ENCODE measurements around the gene PCK2.
"Not testable (repeated sequence)": the region's sequence is repeated elsewhere in the genome, so short reads cannot be mapped to it uniquely, and the experiment has no call there.

Gene PCK2

DNA sequence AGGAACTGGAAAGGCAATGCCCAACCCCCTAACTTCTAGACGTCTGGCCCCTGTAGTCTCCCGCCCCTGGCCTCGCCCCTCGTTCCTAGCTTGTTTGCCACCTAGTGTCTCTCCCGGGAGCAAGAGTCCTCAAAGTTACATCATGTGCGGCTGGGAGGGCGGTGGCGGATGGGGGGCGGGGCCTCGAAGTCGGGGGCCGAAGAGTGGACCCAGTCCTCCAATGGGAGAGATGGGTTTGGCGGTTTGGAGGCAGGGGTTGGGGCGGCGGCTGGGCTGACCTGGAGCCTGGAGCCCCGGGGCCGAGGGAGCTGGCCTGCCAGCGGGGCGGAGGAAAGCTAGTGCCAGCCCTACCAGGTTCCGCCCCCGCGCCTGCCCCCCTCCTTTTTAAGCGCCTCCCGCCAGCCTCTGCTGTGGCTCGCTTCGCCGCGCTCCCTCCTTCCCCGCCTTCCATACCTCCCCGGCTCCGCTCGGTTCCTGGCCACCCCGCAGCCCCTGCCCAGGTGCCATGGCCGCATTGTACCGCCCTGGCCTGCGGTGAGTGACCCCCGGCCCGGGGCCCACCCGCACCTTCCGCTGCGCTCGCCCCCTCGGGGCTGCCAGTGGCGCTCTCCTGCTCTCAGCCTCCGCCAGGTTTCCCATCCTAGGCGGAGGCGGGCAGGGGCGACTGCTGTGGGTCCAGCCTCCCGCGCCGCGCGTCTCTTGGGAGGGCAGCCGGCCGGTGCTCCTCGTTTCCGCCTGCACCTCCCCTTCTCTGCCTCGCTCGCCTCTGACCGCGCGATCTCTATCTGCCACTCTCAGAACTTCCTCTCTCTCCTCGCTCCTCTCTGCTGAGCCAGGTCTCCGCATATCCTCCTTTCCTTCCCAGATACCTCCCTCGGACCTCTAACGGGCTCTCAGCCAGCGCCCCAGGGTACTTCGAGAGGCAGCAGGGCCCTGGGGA, at the start of gene PCK2:
PCK2 (plus strand) TSS at position 411 of the 940 bp plus-strand sequence; CDS start at position 506, 95 bp downstream.
- peak; percentile 60 to 92 (median 74) for DNase-seq (ENCODE audit: low read depth in 4 of 4, low spot score in 1 of 4)

DNA sequence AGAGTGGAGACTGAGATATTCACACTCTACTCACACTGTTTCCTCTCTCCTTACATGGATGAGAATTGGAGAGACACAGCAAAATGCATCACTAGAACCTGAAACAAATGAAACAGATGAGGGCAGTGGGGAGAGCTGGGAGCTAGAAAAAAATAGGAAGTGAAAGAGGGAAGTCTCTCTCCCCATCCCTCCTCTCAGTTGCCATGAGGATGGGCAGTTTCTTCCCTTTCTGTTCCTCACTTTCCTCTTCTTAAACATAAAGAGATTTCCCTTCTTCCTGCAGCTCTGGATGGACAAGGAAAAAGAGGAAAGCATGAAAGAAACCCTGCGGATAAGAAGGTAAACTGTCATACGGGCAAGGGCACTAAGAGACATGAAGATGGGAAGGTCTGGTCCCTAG, 45.1 kb upstream of the PCK2 start:
- DNase-seq (ENCODE audit: low read depth in 4 of 4, low spot score in 1 of 4) = not testable (repeated sequence)

- DNase-seq (ENCODE audit: low read depth in 4 of 4, low spot score in 1 of 4) = not testable (repeated sequence)
These were observed 43.4 kb upstream of the PCK2 start for GRCh38 chr14:24050753-24051152.

- no peak for DNase-seq (ENCODE audit: low read depth in 4 of 4, low spot score in 1 of 4)
These were observed 42.8 kb upstream of the PCK2 start for GRCh38 chr14:24051176-24051788.

GRCh38 chr14:24051789-24052655, 42.1 kb upstream of the PCK2 start, which contains the start of gene CARMIL3:
Gene CARMIL3 (plus strand): TSS chr14:24052009. CDS start chr14:24052154, 145 bp downstream.
- DNase-seq (ENCODE audit: low read depth in 4 of 4, low spot score in 1 of 4) = peak in 2 of 4 experiments; percentile 37 to 47

- peak in 3 of 4 experiments; percentile 42 to 58 (median 50) for DNase-seq (ENCODE audit: low read depth in 4 of 4, low spot score in 1 of 4)
These were observed 41.2 kb upstream of the PCK2 start for GRCh38 chr14:24052656-24053547.

GRCh38 chr14:24053548-24054323, 40.4 kb upstream of the PCK2 start:
- no peak for DNase-seq (ENCODE audit: low read depth in 4 of 4, low spot score in 1 of 4)

DNA sequence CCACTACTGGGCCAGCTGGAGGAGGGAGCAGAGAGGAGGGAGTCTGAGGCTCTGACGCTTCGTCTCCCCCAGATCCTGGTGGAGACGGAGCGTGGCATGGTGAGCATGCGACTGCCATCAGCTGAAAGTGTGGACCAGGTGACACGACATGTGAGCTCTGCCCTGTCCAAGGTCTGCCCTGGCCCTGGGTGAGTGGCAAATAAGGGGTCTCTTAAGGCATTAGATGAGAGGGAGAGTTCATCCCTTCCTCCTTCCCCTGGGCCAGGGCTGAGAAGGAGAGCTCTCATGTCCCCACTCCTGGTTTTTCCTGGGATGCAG, 39.8 kb upstream of the PCK2 start:
- no peak for DNase-seq (ENCODE audit: low read depth in 4 of 4, low spot score in 1 of 4)

- no peak for DNase-seq (ENCODE audit: low read depth in 4 of 4, low spot score in 1 of 4)
These were observed 39.5 kb upstream of the PCK2 start for GRCh38 chr14:24054646-24055045.

GRCh38 chr14:24055971-24056799, 37.9 kb upstream of the PCK2 start:
- DNase-seq (ENCODE audit: low read depth in 4 of 4, low spot score in 1 of 4) = no peak

GRCh38 chr14:24056800-24057184, 37.3 kb upstream of the PCK2 start:
- no peak for DNase-seq (ENCODE audit: low read depth in 4 of 4, low spot score in 1 of 4)

DNA sequence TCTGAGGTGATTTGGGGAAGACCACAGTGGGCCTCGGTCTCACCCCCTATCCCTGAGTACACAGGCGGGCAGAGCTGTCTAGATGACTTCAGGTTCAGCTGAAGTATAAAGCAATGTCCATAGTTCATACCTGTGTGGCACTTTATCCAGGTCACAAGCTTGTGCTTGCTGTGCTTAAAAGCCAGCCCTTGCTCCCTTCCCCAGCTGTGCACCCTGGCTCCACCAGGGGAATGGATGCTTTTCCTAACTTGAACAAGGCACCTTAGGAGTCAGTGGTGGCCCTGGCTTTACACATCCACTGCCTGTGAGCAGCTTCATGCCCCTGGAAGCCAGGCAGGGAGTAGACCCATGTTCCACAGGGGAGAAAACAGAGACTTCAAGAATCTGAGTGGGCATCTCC, 36.8 kb upstream of the PCK2 start:
- no peak for DNase-seq (ENCODE audit: low read depth in 4 of 4, low spot score in 1 of 4)

- no peak for DNase-seq (ENCODE audit: low read depth in 4 of 4, low spot score in 1 of 4)
These were observed 36.2 kb upstream of the PCK2 start for GRCh38 chr14:24057867-24058259.

DNA sequence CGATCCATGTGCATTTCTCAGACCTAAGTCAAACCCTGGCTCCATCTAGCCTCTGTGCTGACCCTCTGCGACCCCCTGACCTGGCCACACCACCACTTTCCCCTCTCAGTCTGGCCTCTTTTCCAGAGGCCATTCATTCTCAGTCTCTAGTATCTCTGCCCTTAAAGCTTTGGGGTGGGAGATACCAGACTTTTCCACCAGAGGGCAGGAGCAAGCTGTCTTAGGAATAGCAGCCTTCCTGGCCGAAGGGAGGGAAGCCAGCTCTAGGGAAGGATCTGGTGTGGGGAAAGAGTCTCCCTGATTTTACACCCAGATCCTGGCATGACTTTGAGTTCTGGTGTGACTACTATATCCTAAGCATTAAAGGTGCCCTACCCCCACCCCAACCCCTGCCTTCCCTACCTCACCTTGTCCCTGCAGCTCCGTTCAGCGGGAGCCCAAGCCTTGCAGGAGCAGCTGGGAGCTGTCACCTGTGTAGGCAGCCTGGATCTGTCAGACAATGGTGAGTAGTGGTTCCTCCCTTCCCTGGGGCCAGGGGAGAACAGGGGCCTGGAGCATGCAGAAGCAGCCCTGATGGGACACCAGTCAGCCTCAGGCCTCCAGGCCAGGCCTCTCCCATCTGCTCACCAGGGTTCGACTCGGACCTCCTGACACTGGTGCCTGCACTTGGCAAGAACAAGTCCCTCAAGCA, 35.7 kb upstream of the PCK2 start:
- no peak for DNase-seq (ENCODE audit: low read depth in 4 of 4, low spot score in 1 of 4)

DNA sequence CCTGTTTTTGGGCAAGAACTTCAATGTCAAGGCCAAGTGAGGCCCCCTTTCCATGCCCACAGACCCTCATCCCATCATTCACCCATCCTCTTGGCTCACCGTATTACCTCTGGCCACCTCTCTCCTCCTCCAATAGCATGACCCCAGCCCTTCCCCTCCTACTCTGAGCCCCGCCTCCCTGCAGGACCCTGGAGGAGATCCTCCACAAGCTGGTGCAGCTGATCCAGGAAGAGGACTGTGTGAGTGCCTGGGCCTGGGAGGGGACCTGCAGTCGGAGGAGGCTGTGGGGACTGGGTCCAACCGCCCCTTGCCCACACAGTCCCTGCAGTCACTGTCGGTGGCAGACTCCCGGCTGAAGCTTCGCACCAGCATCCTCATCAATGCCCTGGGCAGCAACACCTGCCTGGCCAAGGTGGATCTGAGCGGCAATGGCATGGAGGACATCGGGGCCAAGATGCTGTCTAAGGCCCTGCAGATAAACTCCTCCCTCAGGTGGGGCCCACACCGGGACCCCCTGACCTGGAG, 35.1 kb upstream of the PCK2 start:
- DNase-seq (ENCODE audit: low read depth in 4 of 4, low spot score in 1 of 4) = no peak

DNA sequence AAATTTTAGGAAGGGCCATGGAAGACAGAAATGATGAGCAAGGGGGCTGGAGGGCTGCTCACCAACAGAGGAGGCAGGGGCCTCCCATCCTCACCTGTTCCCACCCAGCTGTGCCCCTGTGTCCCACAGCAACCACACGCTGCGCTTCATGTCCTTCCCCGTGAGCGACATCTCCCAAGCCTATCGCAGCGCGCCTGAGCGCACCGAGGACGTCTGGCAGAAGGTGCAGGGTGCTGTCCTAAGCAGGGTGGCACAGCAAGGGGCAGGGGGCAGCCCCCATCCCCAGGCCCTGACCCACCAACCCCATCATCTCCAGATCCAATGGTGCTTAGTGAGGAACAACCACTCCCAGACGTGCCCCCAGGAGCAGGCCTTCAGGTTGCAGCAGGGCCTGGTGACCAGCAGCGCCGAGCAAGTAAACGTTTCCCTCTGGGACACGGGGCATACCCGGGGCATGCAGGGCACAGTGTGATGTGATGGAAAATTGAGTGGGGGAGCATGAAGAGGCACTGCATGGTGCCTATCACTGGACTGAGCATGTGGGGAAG, 34.2 kb upstream of the PCK2 start:
- DNase-seq (ENCODE audit: low read depth in 4 of 4, low spot score in 1 of 4) = no peak

DNA sequence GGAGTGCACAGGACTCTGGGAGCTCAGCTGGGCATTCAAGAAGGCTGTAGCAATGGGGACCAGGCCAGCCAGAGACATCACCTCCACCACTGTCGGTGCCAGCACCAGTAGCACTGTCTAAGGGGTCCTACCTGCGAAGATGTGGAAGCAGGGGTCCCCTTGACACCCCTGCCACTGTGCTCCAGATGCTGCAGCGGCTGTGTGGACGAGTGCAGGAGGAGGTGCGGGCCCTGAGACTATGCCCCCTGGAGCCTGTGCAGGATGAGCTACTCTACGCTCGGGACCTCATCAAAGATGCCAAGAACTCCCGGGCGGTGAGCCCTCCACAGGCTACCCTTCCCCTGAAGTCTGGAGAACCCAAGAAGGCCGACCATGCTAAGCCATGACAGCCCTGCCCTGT, 33.7 kb upstream of the PCK2 start:
- no peak for DNase-seq (ENCODE audit: low read depth in 4 of 4, low spot score in 1 of 4)
